GM18499 (cell line): ENCODE results near the gene DLG4.

Source experiments
- ATAC-seq: cut with Tn5 transposase; IDR thresholded peaks from one replicate; pipeline ENCODE4 v1.9.1; 2021; ENCODE audit warnings: moderate number of reproducible peaks; ENCODE audit not compliant: insufficient read depth, unreplicated experiment

DLG4 gene

GRCh38 chr17:7218166-7218565, 1.5 kb downstream of the DLG4 start:
- ATAC-seq, result no peak

- no peak for ATAC-seq
These were observed 2.3 kb downstream of the DLG4 start for GRCh38 chr17:7217113-7217987.

- no peak for ATAC-seq
These were observed 3.2 kb downstream of the DLG4 start for GRCh38 chr17:7216242-7217112.

GRCh38 chr17:7215652-7216180, 3.9 kb downstream of the DLG4 start:
- no peak for ATAC-seq

- ATAC-seq, result no peak
These were observed 4.4 kb downstream of the DLG4 start for GRCh38 chr17:7215136-7215638.

- ATAC-seq, result peak; percentile 39
These were observed 5.1 kb downstream of the DLG4 start for GRCh38 chr17:7214300-7215135.

- no peak for ATAC-seq
These were observed 5.7 kb downstream of the DLG4 start for GRCh38 chr17:7213895-7214299.

- no peak for ATAC-seq
These were observed 8.0 kb downstream of the DLG4 start for GRCh38 chr17:7211491-7212273.

- ATAC-seq, result no peak
These were observed 10.7 kb downstream of the DLG4 start for GRCh38 chr17:7208754-7209460.

GRCh38 chr17:7208027-7208571, 11.5 kb downstream of the DLG4 start:
- ATAC-seq, result no peak

- ATAC-seq, result no peak
These were observed 12.3 kb downstream of the DLG4 start for GRCh38 chr17:7207120-7208001.

- no peak for ATAC-seq
These were observed 14.1 kb downstream of the DLG4 start for GRCh38 chr17:7205561-7205960.

- ATAC-seq, result no peak
These were observed 14.7 kb downstream of the DLG4 start for GRCh38 chr17:7204828-7205461.

GRCh38 chr17:7204336-7204735, 15.3 kb downstream of the DLG4 start:
- ATAC-seq, result no peak

GRCh38 chr17:7203391-7203790, 16.2 kb downstream of the DLG4 start:
- ATAC-seq, result no peak

- ATAC-seq, result no peak
These were observed 22.8 kb downstream of the DLG4 start for GRCh38 chr17:7196651-7197401.
